SK-N-SH treated with all-trans-retinoic acid at 6 μM for 48 hours (cell line): ENCODE data around the gene BZW2.
"Not testable (repeated sequence)": the region's sequence is repeated elsewhere in the genome, so short reads cannot be mapped to it uniquely, and the experiment has no call there.

ENCODE experiments used
- ATAC-seq: fragments of 200-7000 bp; cut with Tn5 transposase; 3 replicates; pipeline ENCODE4 v1.9.1; 2020; ENCODE audit warnings: mild to moderate bottlenecking, moderate library complexity
- ARNTL ChIP-seq: fragments of 450-650 bp; formaldehyde crosslinking; IDR thresholded peaks from 2 replicates; pipeline ENCODE4 v1.5.0; 2020; ENCODE audit warnings: low read depth, mild to moderate bottlenecking, moderate library complexity, borderline replicate concordance
- BACH2 ChIP-seq: fragments of 250-450 bp; sonication (Bioruptor Pico); IDR thresholded peaks from 2 replicates; pipeline ENCODE4 v1.9.0; 2021; ENCODE audit warnings: mild to moderate bottlenecking, borderline replicate concordance
- CREB5 ChIP-seq: fragments of 250-450 bp; sonication (Bioruptor Pico); IDR thresholded peaks from 2 replicates; pipeline ENCODE4 v1.5.1; 2020; ENCODE audit warnings: low read depth, mild to moderate bottlenecking, moderate library complexity
- CSDC2 ChIP-seq: fragments of 250-450 bp; sonication (Bioruptor Pico); IDR thresholded peaks from 2 replicates; pipeline ENCODE4 v1.5.0; 2020; ENCODE audit warnings: mild to moderate bottlenecking, moderate library complexity
- GLIS3 ChIP-seq: fragments of 250-450 bp; sonication (Bioruptor Pico); IDR thresholded peaks from 2 replicates; pipeline ENCODE4 v1.5.0; 2020; ENCODE audit warnings: mild to moderate bottlenecking, moderate library complexity
- ISL1 ChIP-seq: fragments of 250-450 bp; sonication (Bioruptor Pico); IDR thresholded peaks from 2 replicates; pipeline ENCODE4 v2.1.2; 2022; ENCODE audit warnings: mild to moderate bottlenecking, moderate library complexity
- OSR1 ChIP-seq: fragments of 250-450 bp; sonication (Bioruptor Pico); IDR thresholded peaks from 2 replicates; pipeline ENCODE4 v1.8.0; 2022; ENCODE audit warnings: moderate library complexity, mild to moderate bottlenecking, inconsistent platforms
- SNAI2 ChIP-seq: fragments of 250-450 bp; sonication (Bioruptor Pico); IDR thresholded peaks from 2 replicates; pipeline ENCODE4 v1.5.0; 2020; ENCODE audit warnings: mild to moderate bottlenecking, moderate library complexity
- TCF4 ChIP-seq: fragments of 250-450 bp; sonication (Bioruptor Pico); IDR thresholded peaks from 2 replicates; pipeline ENCODE4 v1.8.0; 2021; ENCODE audit warnings: mild to moderate bottlenecking, moderate library complexity, borderline replicate concordance
- ZC3H10 ChIP-seq: fragments of 250-450 bp; sonication (Bioruptor Pico); IDR thresholded peaks from 2 replicates; pipeline ENCODE4 v1.5.1; 2021; ENCODE audit warnings: mild to moderate bottlenecking, moderate library complexity
- ZFP3 ChIP-seq: fragments of 250-450 bp; sonication (Bioruptor Pico); IDR thresholded peaks from 2 replicates; pipeline ENCODE4 v1.5.0; 2020; ENCODE audit warnings: mild to moderate bottlenecking, moderate library complexity
- ZFP30 ChIP-seq: fragments of 450-650 bp; formaldehyde crosslinking; IDR thresholded peaks from 2 replicates; pipeline ENCODE4 v1.5.0; 2022; ENCODE audit warnings: mild to moderate bottlenecking, moderate library complexity
- ZNF565 ChIP-seq: fragments of 450-650 bp; formaldehyde crosslinking; conservative IDR thresholded peaks from 2 replicates; pipeline ENCODE4 v1.5.0; 2020; ENCODE audit warnings: low read depth, mild to moderate bottlenecking, moderate library complexity
- ZNF8 ChIP-seq: fragments of 450-650 bp; formaldehyde crosslinking; IDR thresholded peaks from 2 replicates; pipeline ENCODE4 v1.5.0; 2020; ENCODE audit warnings: mild to moderate bottlenecking, moderate library complexity
- TF ChIP-seq, protein P1 (sequence below): fragments of 250-450 bp; sonication (Bioruptor Pico); IDR thresholded peaks from 2 replicates; pipeline ENCODE4 v1.5.0; 2020; ENCODE audit warnings: mild to moderate bottlenecking, moderate library complexity
- TF ChIP-seq, protein P2 (sequence below): fragments of 250-450 bp; sonication (Bioruptor Pico); IDR thresholded peaks from 2 replicates; pipeline ENCODE4 v1.8.0; 2020; ENCODE audit warnings: mild to moderate bottlenecking, moderate library complexity, borderline replicate concordance
- TF ChIP-seq, protein P3 (sequence below): fragments of 250-450 bp; sonication (Bioruptor Pico); IDR thresholded peaks from 2 replicates; pipeline ENCODE4 v1.8.0; 2021; ENCODE audit warnings: low read depth, mild to moderate bottlenecking, moderate library complexity, borderline replicate concordance

The BZW2 gene

DNA sequence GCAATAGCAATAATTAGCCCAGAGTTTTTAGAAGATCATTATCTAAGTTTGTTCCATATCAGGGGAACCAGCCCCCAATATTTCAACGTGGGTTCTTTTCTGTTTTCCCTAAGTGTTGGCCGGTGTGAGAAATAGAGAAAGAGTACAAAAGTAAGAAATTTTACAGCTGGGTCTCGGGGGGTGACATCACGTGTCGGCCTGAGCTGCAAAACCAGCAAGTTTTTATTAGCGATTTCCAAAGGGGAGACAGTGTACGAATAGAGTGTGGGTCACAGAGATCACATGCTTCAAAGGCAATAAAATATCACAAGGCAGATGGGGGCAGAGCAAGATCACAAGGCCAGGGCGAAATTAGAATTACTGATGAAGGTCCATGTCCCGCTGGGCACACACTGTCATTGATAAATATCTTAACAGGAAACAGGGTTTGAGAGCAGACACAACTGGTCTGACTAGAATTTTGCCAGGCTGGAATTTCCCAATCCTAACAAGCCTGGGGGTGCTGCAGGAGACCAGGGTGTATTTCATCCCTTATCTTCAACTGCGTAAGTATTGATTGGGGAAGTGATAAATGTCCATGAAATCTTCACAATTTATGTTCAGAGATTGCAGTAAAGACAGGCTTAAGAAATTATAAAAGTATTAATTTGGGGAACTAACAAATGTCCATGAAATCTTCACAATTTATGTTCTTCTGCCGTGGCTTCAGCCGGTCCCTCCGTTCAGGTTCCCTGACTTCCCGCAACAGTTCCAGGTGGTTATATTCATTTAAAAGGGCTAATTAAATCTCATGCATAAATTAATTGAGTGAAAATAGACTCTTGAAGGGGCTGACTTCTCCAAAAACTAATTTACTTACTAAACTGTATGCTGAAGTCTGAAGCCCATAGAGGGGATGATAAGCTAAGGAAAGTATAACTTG lies 32.9 kb downstream of the BZW2 start:
- ATAC-seq, result not testable (repeated sequence)
- TF ChIP-seq, protein P1, sequence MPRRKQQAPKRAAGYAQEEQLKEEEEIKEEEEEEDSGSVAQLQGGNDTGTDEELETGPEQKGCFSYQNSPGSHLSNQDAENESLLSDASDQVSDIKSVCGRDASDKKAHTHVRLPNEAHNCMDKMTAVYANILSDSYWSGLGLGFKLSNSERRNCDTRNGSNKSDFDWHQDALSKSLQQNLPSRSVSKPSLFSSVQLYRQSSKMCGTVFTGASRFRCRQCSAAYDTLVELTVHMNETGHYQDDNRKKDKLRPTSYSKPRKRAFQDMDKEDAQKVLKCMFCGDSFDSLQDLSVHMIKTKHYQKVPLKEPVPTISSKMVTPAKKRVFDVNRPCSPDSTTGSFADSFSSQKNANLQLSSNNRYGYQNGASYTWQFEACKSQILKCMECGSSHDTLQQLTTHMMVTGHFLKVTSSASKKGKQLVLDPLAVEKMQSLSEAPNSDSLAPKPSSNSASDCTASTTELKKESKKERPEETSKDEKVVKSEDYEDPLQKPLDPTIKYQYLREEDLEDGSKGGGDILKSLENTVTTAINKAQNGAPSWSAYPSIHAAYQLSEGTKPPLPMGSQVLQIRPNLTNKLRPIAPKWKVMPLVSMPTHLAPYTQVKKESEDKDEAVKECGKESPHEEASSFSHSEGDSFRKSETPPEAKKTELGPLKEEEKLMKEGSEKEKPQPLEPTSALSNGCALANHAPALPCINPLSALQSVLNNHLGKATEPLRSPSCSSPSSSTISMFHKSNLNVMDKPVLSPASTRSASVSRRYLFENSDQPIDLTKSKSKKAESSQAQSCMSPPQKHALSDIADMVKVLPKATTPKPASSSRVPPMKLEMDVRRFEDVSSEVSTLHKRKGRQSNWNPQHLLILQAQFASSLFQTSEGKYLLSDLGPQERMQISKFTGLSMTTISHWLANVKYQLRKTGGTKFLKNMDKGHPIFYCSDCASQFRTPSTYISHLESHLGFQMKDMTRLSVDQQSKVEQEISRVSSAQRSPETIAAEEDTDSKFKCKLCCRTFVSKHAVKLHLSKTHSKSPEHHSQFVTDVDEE (CRISPR knock-in tag), result peak; percentile 91
- peak; percentile 88 for TF ChIP-seq TCF4 (CRISPR knock-in tag)

GRCh38 chr7:16684935-16685334 lies 39.0 kb downstream of the BZW2 start:
- no peak for ATAC-seq
- TF ChIP-seq, protein P1 (CRISPR knock-in tag), result no peak
- TF ChIP-seq ZFP3 (CRISPR knock-in tag), result no peak
- no peak for TF ChIP-seq ZC3H10
- no peak for TF ChIP-seq ZNF565 (CRISPR knock-in tag)
- no peak for TF ChIP-seq BACH2 (CRISPR knock-in tag)
- TF ChIP-seq GLIS3 (CRISPR knock-in tag), result no peak
- TF ChIP-seq CSDC2 (CRISPR knock-in tag), result no peak
- TF ChIP-seq, protein P2, sequence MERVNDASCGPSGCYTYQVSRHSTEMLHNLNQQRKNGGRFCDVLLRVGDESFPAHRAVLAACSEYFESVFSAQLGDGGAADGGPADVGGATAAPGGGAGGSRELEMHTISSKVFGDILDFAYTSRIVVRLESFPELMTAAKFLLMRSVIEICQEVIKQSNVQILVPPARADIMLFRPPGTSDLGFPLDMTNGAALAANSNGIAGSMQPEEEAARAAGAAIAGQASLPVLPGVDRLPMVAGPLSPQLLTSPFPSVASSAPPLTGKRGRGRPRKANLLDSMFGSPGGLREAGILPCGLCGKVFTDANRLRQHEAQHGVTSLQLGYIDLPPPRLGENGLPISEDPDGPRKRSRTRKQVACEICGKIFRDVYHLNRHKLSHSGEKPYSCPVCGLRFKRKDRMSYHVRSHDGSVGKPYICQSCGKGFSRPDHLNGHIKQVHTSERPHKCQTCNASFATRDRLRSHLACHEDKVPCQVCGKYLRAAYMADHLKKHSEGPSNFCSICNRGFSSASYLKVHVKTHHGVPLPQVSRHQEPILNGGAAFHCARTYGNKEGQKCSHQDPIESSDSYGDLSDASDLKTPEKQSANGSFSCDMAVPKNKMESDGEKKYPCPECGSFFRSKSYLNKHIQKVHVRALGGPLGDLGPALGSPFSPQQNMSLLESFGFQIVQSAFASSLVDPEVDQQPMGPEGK (CRISPR knock-in tag), result no peak
- no peak for TF ChIP-seq OSR1 (CRISPR knock-in tag)
- no peak for TF ChIP-seq ZFP30 (CRISPR knock-in tag)
- TF ChIP-seq ARNTL (CRISPR knock-in tag), result no peak

DNA sequence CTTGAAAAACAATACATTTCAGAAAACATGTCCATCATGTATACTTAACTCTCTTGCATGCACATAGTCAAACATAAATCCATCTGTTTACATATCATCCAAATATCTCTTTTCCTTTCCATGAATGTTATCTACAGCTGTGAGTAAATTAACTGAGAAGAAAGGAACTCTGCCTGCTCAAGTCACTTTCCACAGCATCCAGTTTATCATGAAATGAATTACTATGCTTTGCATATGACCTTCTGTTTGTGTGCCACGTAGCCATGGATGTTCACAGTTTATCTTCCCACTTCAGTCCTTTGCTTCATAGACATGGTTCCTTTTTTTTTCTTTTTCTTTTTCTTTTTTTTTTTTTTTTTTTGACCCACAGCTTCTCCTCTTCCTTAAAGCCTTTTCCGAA lies 39.6 kb downstream of the BZW2 start:
- no peak for ATAC-seq
- TF ChIP-seq SNAI2, result no peak
- TF ChIP-seq ISL1 (CRISPR knock-in tag), result no peak

DNA sequence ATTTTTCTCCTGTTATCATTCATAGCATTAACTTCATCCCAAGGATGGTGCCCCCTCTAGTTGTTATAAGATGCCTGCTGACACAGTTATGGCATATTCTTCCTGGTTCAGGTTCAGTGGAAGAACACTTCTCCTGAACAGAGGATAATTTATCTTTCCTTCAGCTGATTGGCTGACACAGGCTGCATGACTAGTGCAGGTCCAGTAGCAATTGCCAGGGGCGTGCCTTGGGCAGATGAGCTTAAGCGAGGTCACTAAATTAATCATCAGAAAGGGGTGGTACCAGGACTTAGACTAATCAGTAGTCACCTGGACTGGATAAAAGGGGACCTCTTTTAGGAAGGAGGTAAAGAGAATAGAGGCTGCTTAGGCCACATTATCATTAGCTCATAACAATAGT lies 42.3 kb downstream of the BZW2 start:
- ATAC-seq, result peak; percentile 38; the same call in 2 of the 3 replicates
- no peak for TF ChIP-seq ZFP3 (CRISPR knock-in tag)
- TF ChIP-seq ZNF8 (CRISPR knock-in tag), result no peak
- TF ChIP-seq ZNF565 (CRISPR knock-in tag), result no peak
- TF ChIP-seq, protein P2 (CRISPR knock-in tag), result no peak
- TF ChIP-seq, protein P1 (CRISPR knock-in tag), result no peak
- TF ChIP-seq, protein P3, sequence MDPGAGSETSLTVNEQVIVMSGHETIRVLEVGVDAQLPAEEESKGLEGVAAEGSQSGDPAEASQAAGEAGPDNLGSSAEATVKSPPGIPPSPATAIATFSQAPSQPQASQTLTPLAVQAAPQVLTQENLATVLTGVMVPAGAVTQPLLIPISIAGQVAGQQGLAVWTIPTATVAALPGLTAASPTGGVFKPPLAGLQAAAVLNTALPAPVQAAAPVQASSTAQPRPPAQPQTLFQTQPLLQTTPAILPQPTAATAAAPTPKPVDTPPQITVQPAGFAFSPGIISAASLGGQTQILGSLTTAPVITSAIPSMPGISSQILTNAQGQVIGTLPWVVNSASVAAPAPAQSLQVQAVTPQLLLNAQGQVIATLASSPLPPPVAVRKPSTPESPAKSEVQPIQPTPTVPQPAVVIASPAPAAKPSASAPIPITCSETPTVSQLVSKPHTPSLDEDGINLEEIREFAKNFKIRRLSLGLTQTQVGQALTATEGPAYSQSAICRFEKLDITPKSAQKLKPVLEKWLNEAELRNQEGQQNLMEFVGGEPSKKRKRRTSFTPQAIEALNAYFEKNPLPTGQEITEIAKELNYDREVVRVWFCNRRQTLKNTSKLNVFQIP (CRISPR knock-in tag), result no peak
- no peak for TF ChIP-seq OSR1 (CRISPR knock-in tag)
- TF ChIP-seq GLIS3 (CRISPR knock-in tag), result no peak
- no peak for TF ChIP-seq ISL1 (CRISPR knock-in tag)
- no peak for TF ChIP-seq ZC3H10
- no peak for TF ChIP-seq CREB5 (CRISPR knock-in tag)
